ENCODE results near the gene C19orf53.
"Not testable (repeated sequence)": the region's sequence is repeated elsewhere in the genome, so short reads cannot be mapped to it uniquely, and the experiment has no call there.

C19orf53 gene

GRCh38 chr19:13774217-13775191 lies at the start of gene C19orf53:
C19orf53 (plus strand) TSS chr19:13774456; CDS start chr19:13774478, 22 bp downstream.
- DNase-seq, result peak; percentile 93

- no peak for DNase-seq
Observed at GRCh38 chr19:13726323-13726722, 47.9 kb upstream of the C19orf53 start.

GRCh38 chr19:13727798-13728197 lies 46.5 kb upstream of the C19orf53 start:
- DNase-seq, result no peak

GRCh38 chr19:13729859-13730258 lies 44.4 kb upstream of the C19orf53 start:
- DNase-seq, result peak; percentile 13

DNA sequence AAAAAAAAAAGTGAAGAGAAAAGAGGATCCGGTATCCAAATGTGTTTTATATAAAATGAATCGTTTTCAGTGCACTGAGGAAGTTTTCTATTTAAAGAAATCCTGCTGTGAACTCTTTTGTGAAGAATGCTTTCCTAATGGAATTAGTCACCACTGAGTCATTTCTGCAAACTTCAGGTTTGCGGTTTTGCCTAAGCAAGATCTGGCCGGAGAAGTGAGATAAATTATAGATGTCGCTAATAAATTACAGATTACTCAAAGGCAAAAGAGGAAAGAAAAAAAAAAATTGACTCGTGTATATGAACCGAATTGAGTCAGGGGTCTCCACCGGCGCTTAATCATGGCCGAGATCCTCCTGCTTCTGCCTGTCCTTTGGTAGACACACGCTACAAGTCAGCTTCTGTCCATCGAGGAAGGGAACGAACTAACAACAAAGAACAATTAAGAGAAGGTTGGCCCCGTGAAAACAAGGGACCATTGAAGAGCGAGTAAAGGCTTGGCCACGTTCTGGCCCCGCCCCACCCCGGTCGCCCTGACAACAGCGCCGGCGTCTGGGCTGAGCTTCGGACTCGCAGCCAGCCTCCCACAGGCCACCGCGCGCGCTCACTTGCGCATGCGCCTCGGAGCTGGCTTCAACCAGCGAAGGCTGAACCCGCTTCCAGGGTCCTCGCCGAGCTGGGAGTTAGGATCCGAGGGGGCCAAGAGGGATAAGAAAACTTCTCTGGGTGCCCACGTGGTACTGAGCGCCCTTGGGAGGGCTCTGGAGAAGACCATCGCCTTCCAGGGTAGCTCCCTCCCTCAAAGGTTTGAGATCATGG lies 42.9 kb upstream of the C19orf53 start:
- DNase-seq, result peak; percentile 97

GRCh38 chr19:13732337-13732736 lies 41.9 kb upstream of the C19orf53 start:
- DNase-seq, result no peak

DNA sequence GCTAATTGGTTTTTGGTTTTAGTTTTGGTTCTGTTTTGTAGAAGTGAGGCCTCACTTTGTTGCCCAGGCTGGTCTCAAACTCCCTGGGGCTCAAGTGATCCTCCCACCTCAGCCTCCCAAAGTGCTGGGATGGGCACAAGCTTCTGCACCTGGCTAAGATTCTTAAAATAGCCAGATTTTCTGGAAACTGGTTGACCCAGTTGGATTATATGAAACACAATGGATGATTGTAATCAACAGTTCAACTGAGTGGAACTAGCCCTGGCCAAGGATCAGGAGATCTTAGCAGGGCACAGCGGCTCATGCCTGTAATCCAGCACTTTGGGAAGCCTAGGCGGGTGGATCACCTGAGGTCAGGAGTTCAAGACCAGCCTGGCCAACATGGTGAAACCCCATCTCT lies 39.5 kb upstream of the C19orf53 start:
- no peak for DNase-seq

GRCh38 chr19:13738073-13738472 lies 36.2 kb upstream of the C19orf53 start:
- DNase-seq, result no peak

DNA sequence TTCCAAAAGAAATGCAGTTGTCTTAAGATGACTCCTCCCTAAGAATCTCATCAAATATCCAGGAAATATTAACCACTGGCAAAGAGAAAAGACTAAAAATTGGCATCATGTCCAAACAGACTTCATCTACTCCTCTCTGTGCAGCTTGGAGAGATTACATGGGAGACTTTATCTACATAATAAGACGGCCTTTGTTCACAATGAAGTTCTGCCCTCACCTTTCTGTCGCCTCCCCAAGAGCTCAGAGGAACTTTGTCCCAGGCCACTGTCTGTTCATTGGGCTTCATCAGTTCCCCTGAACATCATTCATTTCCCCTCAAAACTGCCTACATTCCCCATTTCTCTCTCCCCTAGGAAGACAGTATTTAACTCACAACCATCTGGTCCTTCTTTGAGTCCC lies 32.4 kb upstream of the C19orf53 start:
- DNase-seq, result no peak

DNA sequence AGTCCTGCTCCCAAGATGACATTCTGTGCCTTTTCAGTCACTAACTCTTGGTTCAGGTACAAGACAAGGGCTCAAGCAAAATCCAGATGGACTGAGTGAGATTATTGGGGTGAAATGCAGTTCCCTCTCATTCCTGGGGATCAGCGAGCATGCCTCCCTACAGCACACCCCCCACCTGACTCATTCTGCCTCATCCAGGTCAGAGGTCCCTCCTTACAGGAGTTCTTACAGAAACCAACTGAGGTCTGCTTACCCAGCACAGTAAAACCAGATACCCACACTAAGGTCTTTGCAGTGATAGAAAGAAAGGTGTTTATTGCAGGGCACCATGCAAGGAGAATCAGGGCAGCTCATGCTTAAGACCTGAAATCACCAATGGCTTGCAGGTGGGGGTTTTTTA lies 31.5 kb upstream of the C19orf53 start:
- no peak for DNase-seq

GRCh38 chr19:13744174-13744573 lies 30.1 kb upstream of the C19orf53 start:
- DNase-seq, result no peak

GRCh38 chr19:13747098-13747453 lies 27.2 kb upstream of the C19orf53 start:
- no peak for DNase-seq

DNA sequence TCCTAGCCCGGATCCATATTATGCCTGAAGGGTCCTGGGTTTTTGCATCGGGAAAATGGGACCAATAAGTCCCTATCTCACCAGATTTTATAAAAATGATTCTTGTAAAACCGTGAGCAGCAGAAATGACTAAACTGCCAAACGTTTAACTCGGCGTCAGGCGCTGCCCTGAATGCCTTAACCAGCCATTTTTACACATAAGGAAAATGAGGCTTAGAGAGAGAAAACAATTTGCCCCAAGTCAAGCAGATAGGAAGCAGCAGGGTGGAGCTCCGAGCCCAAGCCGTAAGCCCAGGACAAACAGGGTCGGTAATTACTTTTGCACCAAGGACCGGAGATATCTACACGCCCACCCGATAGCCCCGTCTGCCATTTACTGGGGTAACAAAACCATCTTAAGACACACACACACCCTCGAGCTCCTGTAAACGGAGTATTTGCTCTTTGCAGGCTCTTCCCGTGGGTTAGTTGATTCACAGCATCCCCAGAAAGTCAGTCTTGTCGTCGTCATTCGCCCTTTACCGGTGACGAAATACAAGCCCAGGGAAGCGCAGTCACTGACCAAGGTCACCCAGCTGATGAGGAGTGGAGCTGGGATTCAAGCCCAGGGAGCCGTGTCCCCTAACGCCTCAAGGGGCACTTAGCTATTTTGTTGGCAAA lies 26.0 kb upstream of the C19orf53 start:
- peak; percentile 32 for DNase-seq

DNA sequence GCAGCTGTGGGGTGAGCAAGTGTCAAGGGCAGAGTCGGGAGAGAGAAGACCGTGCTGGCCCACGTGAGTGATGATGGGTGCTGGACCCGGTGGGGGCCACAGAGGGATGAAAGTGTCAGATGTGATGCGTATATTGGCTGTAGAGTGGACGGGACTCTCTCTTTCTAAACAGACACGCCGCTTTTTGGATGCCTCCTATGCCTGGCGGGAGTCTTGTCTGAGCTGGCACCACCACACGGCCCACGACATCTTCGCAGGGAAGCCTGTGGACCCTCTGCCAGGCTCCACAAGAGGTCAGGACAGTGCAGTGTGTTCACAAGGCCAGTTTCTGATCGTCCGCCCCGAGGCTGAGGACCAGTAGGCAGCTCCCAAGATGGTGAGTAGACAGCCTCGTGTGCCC lies 22.8 kb upstream of the C19orf53 start:
- no peak for DNase-seq

GRCh38 chr19:13753622-13754021 lies 20.6 kb upstream of the C19orf53 start:
- DNase-seq, result not testable (repeated sequence)

- DNase-seq, result no peak
Observed at GRCh38 chr19:13756210-13756609, 18.0 kb upstream of the C19orf53 start.

DNA sequence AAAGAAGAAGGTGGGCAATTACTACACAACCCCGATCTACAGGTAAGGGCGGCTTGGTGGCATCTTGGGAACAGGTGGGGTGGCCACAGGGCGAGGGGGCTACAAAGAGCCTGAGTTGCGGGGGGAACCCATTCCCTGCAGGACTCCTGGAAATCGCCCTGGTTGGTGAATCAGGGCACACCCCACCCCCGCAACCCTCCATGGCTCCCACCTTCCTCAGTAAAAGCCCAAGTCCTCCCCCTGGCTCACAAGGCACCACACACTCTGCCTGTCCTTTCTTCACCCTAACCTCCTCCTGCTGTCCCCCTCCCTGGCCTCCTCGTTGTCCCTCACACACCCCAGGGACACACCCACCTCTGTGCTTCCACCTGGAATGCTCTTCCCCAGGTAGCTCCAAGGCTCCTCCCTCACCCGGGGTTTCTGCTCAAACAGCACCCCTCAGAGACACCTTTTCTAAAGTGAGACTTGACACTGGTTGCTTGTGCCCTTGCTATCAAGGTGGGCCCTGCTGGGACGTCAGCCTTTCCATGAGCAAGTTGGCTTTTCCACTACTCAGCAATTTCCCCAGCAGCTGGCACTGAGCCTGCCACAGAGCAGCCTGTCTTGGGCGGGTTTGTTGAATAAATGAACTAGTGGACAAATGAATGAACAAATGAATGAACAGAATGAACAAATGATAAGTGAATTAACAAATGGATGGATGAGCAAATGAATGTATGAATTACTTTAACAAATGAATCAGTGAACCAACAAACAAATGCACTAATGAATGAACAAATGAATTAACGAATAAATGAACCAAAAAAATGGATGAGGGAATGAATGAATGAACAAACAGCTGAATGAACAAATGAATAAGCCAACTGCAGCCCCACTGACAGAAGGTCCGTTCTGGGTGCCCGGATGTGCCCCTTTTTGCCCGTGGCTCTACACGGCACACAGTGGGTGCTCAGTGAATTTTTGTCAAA lies 16.2 kb upstream of the C19orf53 start:
- no peak for DNase-seq

GRCh38 chr19:13758795-13759194 lies 15.5 kb upstream of the C19orf53 start:
- no peak for DNase-seq

- no peak for DNase-seq
Observed at GRCh38 chr19:13761423-13761822, 12.8 kb upstream of the C19orf53 start.

- DNase-seq, result no peak
Observed at GRCh38 chr19:13762635-13763235, 11.5 kb upstream of the C19orf53 start.

- no peak for DNase-seq
Observed at GRCh38 chr19:13763265-13763664, 11.0 kb upstream of the C19orf53 start.
